Lung (tissue), 12 donors: ENCODE data around the gene RGS16. TPM values are rescaled to one million over a fixed set of nuclear protein-coding genes. Genes with fewer than 3 reads are reported as not detected.

Source experiments
- ATAC-seq: fragments of 200-7000 bp; cut with Tn5 transposase; one replicate; pipeline ENCODE4 v1.9.1; 2020; ENCODE audit warnings: moderate number of reproducible peaks; ENCODE audit not compliant: insufficient read depth, low FRiP score
- DNase-seq, 3 donors: peaks; one replicate each; pipeline ENCODE4 v3.0.0-alpha.2; 2013 to 2017
- H3K27ac ChIP-seq, 2 donors: one replicate each; pipeline ENCODE4 v1.5.1; 2013; ENCODE audit warnings: mild to moderate bottlenecking in 2 of 2, moderate library complexity in 2 of 2, control low read depth in 1 of 2, inconsistent platforms in 1 of 2, low read depth in 1 of 2, low read length in 1 of 2
- H3K27me3 ChIP-seq, 3 donors: one replicate each; pipeline ENCODE4 v1.5.1; 2013; ENCODE audit warnings: low read length in 2 of 3; ENCODE audit not compliant: control insufficient read depth in 3 of 3, insufficient read depth in 3 of 3
- H3K36me3 ChIP-seq, 4 donors: one replicate each; pipeline ENCODE4 v1.5.1; 2013; ENCODE audit warnings: low read length in 4 of 4, mild to moderate bottlenecking in 1 of 4, moderate library complexity in 1 of 4; ENCODE audit not compliant: control insufficient read depth in 4 of 4, insufficient read depth in 4 of 4
- H3K4me1 ChIP-seq, 5 donors: one replicate each; pipeline ENCODE4 v1.5.1; 2013; ENCODE audit warnings: low read length in 5 of 5, mild to moderate bottlenecking in 2 of 5, moderate library complexity in 1 of 5; ENCODE audit not compliant: control insufficient read depth in 5 of 5, insufficient read depth in 5 of 5
- H3K4me3 ChIP-seq: one replicate; pipeline ENCODE4 v1.5.1; 2013; ENCODE audit warnings: mild to moderate bottlenecking, control low read depth, moderate library complexity
- H3K9ac ChIP-seq, 2 donors: one replicate each; pipeline ENCODE4 v1.5.1; 2013; ENCODE audit warnings: low read length in 2 of 2, control low read depth in 1 of 2; ENCODE audit not compliant: insufficient read depth in 1 of 2
- H3K9me3 ChIP-seq, 4 donors: one replicate each; pipeline ENCODE4 v1.5.1; 2013; ENCODE audit warnings: low read length in 3 of 4, mild to moderate bottlenecking in 1 of 4, moderate library complexity in 1 of 4; ENCODE audit not compliant: control insufficient read depth in 4 of 4, insufficient read depth in 3 of 4
- CTCF ChIP-seq: IDR thresholded peaks from 2 replicates; pipeline ENCODE4 v1.5.1; 2012; ENCODE audit warnings: mild to moderate bottlenecking; ENCODE audit errors: control extremely low read depth, extremely low read depth
- WGBS, 2 donors: extraction: QIAGEN DNeasy Blood & Tissue Kit; methylation state at CpG; one replicate each; pipeline ENCODE4 v1.1.7; 2013; 5-methylcytosine and 5-hydroxymethylcytosine counted together
- polyA plus RNA-seq, 2 donors: library from polyadenylated mRNA; stranded (reverse); fragments of 200-250 nt; gene quantifications; one replicate each; pipeline ENCODE4 v1.2.1, GENCODE V29; 2013
- total RNA-seq, 2 donors: library from RNA; depleted of rRNA in 1 of 2; stranded (reverse); fragments of >200 nt in 1 of 2; gene quantifications; one replicate each; pipeline ENCODE4 v1.2.1, GENCODE V29; 2014 to 2021
- donor health status: control.
- donor health status: control.
- donor health status: Bipolar disorder and iron deficiency.
- donor health status: healthy.
- donor health status: DM: yes; HTN: yes; CAD: no.

RGS16 gene
- total and polyA plus RNA-seq, 4 donors = 12.3 to 26.6 (median 15.0) TPM

- DNase-seq (peak in 1 of 3 donors; percentile 43), ATAC-seq (peak; percentile 34)
- no peak for TF ChIP-seq CTCF
- H3K4me3 ChIP-seq = peak overlapping the region; percentile 4
- peaks cover 0 to 9% (median 0%) of the 10 kb centered on the region in 3 donors for H3K27me3 ChIP-seq
- H3K9me3 ChIP-seq = no peaks in the 10 kb centered on the region
- peaks cover 0 to 10% (median 0%) of the 10 kb centered on the region in 4 donors for H3K36me3 ChIP-seq
- peak overlapping the region in 1 of 2 donors; percentile 54 for H3K27ac ChIP-seq
- WGBS, 2 donors = 54 to 81% methylated on average over 10 of the region's 10 CpGs
- H3K9ac ChIP-seq = no peak overlapping the region
- H3K4me1 ChIP-seq = peaks cover 0 to 12% (median 5%) of the 10 kb centered on the region in 5 donors
Observed at GRCh38 chr1:182602935-182603645, 1.1 kb downstream of the RGS16 start.

GRCh38 chr1:182601913-182602312, 2.3 kb downstream of the RGS16 start:
- TF ChIP-seq CTCF = no peak
- WGBS, 2 donors = 66 to 87% methylated on average over 4 of the region's 4 CpGs
- H3K27ac ChIP-seq = peak overlapping the region in 1 of 2 donors; percentile 42
- H3K9ac ChIP-seq = no peak overlapping the region
- no peak for DNase-seq
- H3K9me3 ChIP-seq = no peaks in the 10 kb centered on the region
- H3K27me3 ChIP-seq = peaks cover 0 to 9% (median 0%) of the 10 kb centered on the region in 3 donors
- no peak overlapping the region for H3K4me3 ChIP-seq
- ATAC-seq = no peak
- peaks cover 0 to 12% (median 5%) of the 10 kb centered on the region in 5 donors for H3K4me1 ChIP-seq
- peaks cover 0 to 10% (median 0%) of the 10 kb centered on the region in 4 donors for H3K36me3 ChIP-seq

- peaks cover 0 to 9% (median 0%) of the 10 kb centered on the region in 3 donors for H3K27me3 ChIP-seq
- peak; percentile 79 for TF ChIP-seq CTCF
- 20 to 22% methylated on average over 6 of the region's 6 CpGs for WGBS, 2 donors
- peaks cover 0 to 12% (median 5%) of the 10 kb centered on the region in 5 donors for H3K4me1 ChIP-seq
- ATAC-seq = no peak
- H3K9me3 ChIP-seq = no peaks in the 10 kb centered on the region
- peaks cover 0 to 10% (median 0%) of the 10 kb centered on the region in 4 donors for H3K36me3 ChIP-seq
- DNase-seq = peak; percentile 68 to 85 (median 85)
- H3K9ac ChIP-seq = no peak overlapping the region
- H3K4me3 ChIP-seq = no peak overlapping the region
- H3K27ac ChIP-seq = peak overlapping the region in 1 of 2 donors; percentile 42
Observed at GRCh38 chr1:182601416-182601786, 2.8 kb downstream of the RGS16 start.
